ENCODE data around the gene NLRP6.

DNA sequence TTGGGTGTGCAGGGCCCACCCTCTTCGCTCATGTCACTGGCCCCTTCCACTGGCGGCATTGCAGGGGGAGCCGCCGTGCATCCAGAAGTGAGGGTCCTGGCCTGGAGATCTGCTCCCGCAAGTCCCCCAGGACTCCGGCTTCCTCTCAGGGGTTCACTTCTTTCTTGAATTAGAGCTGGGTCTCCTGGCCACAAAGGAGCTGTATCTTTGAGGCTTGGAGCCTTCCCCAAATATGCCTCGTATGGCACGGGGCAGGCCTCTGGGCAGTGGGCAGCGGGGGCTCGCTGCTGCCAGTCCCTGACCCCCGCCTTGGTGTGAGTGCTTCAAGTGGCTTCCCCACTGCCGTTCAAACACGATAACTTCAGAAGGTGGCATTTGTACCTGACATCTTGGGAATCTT, 49.8 kb downstream of the NLRP6 start:
- TF ChIP-seq, protein P1, sequence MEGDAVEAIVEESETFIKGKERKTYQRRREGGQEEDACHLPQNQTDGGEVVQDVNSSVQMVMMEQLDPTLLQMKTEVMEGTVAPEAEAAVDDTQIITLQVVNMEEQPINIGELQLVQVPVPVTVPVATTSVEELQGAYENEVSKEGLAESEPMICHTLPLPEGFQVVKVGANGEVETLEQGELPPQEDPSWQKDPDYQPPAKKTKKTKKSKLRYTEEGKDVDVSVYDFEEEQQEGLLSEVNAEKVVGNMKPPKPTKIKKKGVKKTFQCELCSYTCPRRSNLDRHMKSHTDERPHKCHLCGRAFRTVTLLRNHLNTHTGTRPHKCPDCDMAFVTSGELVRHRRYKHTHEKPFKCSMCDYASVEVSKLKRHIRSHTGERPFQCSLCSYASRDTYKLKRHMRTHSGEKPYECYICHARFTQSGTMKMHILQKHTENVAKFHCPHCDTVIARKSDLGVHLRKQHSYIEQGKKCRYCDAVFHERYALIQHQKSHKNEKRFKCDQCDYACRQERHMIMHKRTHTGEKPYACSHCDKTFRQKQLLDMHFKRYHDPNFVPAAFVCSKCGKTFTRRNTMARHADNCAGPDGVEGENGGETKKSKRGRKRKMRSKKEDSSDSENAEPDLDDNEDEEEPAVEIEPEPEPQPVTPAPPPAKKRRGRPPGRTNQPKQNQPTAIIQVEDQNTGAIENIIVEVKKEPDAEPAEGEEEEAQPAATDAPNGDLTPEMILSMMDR (IDR thresholded peaks at IDR 0.05), result no peak
- TF ChIP-seq POLR2A (IDR thresholded peaks at IDR 0.05), result no peak

Measured in esophagus squamous epithelium (tissue), 4 donors.